Hepatocyte (in vitro differentiated cells): ENCODE results near the gene ATP8A1. TPM values are rescaled to one million over a fixed set of nuclear protein-coding genes. Genes with fewer than 3 reads are reported as not detected.
A peak's percentile ranks its signal among the peaks of the same experiment; 100 is the strongest.

Source experiments
- DNase-seq: peaks from one replicate; pipeline ENCODE4 v3.0.0-alpha.2; 2016; ENCODE audit warnings: low spot score
- H2AFZ ChIP-seq: fragments of 200-600 bp; sonication (generic); 2 replicates; pipeline ENCODE4 v1.6.0; 2016; ENCODE audit warnings: antibody characterized with exemption, mild to moderate bottlenecking
- H3K27ac ChIP-seq: fragments of 200-600 bp; sonication (generic); 2 replicates; pipeline ENCODE4 v1.5.1; 2016; ENCODE audit warnings: mild to moderate bottlenecking
- H3K27me3 ChIP-seq: fragments of 200-600 bp; sonication (generic); 2 replicates; pipeline ENCODE4 v1.6.1; 2016
- H3K36me3 ChIP-seq: fragments of 200-600 bp; sonication (generic); replicated peaks from 2 replicates; pipeline ENCODE4 v1.5.1; 2016; ENCODE audit warnings: low read depth; ENCODE audit not compliant: insufficient read depth
- H3K4me1 ChIP-seq: fragments of 200-600 bp; sonication (generic); 2 replicates; pipeline ENCODE4 v1.5.1; 2016; ENCODE audit warnings: mild to moderate bottlenecking, moderate library complexity; ENCODE audit not compliant: insufficient read depth
- H3K4me2 ChIP-seq: fragments of 200-600 bp; sonication (generic); 2 replicates; pipeline ENCODE4 v1.6.0; 2016
- H3K4me3 ChIP-seq: fragments of 200-600 bp; sonication (generic); 2 replicates; pipeline ENCODE4 v1.5.1; 2016; ENCODE audit warnings: mild to moderate bottlenecking
- H3K79me2 ChIP-seq: fragments of 200-600 bp; sonication (generic); 2 replicates; pipeline ENCODE4 v1.6.0; 2017; ENCODE audit warnings: mild to moderate bottlenecking
- H3K9me2 ChIP-seq: fragments of 200-600 bp; sonication (generic); replicated peaks from 2 replicates; pipeline ENCODE4 v1.6.0; 2017; ENCODE audit warnings: mild to moderate bottlenecking; ENCODE audit not compliant: insufficient read depth
- H3K9me3 ChIP-seq: fragments of 200-600 bp; sonication (generic); 2 replicates; pipeline ENCODE4 v1.5.1; 2016; ENCODE audit warnings: low read depth, mild to moderate bottlenecking
- H4K20me1 ChIP-seq: fragments of 200-600 bp; sonication (generic); 2 replicates; pipeline ENCODE4 v1.6.0; 2016; ENCODE audit warnings: mild to moderate bottlenecking; ENCODE audit not compliant: insufficient read depth, poor library complexity, severe bottlenecking
- EZH2 ChIP-seq: fragments of 200-600 bp; sonication (generic); IDR thresholded peaks from 2 replicates; pipeline ENCODE4 v1.6.1; 2016; ENCODE audit warnings: antibody characterized with exemption, mild to moderate bottlenecking, borderline replicate concordance
- EZH2phosphoT487 ChIP-seq: fragments of 200-600 bp; sonication (generic); IDR thresholded peaks from one replicate; pipeline ENCODE4 v1.6.1; 2018; ENCODE audit warnings: antibody characterized with exemption, mild to moderate bottlenecking, low read depth, moderate library complexity; ENCODE audit not compliant: unreplicated experiment, severe bottlenecking
- WGBS: methylation state at CpG from one replicate; pipeline ENCODE4 v1.1.6; 2016; ENCODE audit warnings: low lambda C conversion rate; ENCODE audit errors: missing lambda C conversion rate; 5-methylcytosine and 5-hydroxymethylcytosine counted together
- polyA plus RNA-seq: library from polyadenylated mRNA; unstranded; fragments of >200 nt; fragmentation: Nextera tagmentation; extraction: Ambion mirVana; gene quantifications from 2 replicates; pipeline ENCODE4 v1.2.1, GENCODE V29; 2016
- total RNA-seq: library from RNA; depleted of rRNA; stranded (reverse); fragments of >200 nt; gene quantifications from 2 replicates; pipeline ENCODE4 v1.2.3, GENCODE V29; 2014
- TF ChIP-seq, protein P1 (sequence below): fragments of 200-600 bp; sonication (generic); IDR thresholded peaks from 2 replicates; pipeline ENCODE4 v1.5.1; 2016; ENCODE audit warnings: antibody characterized with exemption, mild to moderate bottlenecking; ENCODE audit not compliant: poor library complexity

Gene ATP8A1
- total and polyA plus RNA-seq, 2 experiments from 2014 or later = 3.3 to 42.1 TPM

DNA sequence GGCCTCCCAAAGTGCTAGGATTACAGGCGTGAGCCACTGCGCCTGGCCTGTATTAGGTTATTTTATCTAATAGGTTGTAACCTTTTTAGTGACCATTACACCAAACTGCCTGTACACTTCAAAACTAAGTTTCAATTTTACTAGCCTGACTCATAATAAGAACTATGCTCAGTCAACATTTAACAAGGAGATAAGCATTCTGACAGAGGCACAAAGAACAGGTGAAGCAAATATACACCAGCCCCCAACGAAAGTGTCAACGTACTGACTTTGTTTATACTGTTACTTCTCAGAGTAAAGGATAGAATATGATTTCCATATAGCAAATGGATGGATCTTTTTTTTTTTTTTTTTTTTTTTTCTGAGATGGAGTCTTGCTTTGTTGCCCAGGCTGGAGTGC is 196.9 kb downstream of the ATP8A1 start:
- TF ChIP-seq EZH2phosphoT487 (no peak), EZH2 (no peak)
- TF ChIP-seq, protein P1, sequence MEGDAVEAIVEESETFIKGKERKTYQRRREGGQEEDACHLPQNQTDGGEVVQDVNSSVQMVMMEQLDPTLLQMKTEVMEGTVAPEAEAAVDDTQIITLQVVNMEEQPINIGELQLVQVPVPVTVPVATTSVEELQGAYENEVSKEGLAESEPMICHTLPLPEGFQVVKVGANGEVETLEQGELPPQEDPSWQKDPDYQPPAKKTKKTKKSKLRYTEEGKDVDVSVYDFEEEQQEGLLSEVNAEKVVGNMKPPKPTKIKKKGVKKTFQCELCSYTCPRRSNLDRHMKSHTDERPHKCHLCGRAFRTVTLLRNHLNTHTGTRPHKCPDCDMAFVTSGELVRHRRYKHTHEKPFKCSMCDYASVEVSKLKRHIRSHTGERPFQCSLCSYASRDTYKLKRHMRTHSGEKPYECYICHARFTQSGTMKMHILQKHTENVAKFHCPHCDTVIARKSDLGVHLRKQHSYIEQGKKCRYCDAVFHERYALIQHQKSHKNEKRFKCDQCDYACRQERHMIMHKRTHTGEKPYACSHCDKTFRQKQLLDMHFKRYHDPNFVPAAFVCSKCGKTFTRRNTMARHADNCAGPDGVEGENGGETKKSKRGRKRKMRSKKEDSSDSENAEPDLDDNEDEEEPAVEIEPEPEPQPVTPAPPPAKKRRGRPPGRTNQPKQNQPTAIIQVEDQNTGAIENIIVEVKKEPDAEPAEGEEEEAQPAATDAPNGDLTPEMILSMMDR = no peak
- Histone ChIP-seq H3K27ac (no peak overlapping the region), H3K9me3 (no peaks in the 10 kb centered on the region), H2AFZ (no peak overlapping the region), H3K9me2 (no peaks in the 10 kb centered on the region), H3K27me3 (no peaks in the 10 kb centered on the region), H4K20me1 (no peaks in the 10 kb centered on the region), H3K79me2 (no peaks in the 10 kb centered on the region), H3K4me2 (no peak overlapping the region), H3K36me3 (peaks cover 3% of the 10 kb centered on the region), H3K4me3 (no peak overlapping the region), H3K4me1 (no peaks in the 10 kb centered on the region)
- peak; percentile 55 for DNase-seq
- 46% methylated on average over 4 of the region's 4 CpGs for WGBS

DNA sequence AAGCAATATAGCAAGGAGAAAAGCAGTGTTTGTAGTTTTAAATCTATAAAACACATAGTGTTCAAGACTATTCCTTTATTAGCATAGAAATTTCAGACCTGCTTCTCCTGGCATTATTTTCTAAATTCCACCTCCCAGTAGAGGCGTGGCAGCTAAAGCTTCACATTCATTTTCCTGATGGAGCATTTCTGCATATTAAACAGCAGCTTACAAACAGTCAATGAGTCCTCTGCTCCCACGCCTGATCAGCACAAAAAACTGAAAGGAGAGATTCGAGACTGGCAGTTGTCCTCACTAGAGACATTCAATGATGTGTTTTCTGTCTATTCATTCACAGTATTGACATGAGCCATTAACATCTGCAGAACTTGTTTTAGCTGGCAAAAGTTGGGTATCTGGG is 198.2 kb downstream of the ATP8A1 start:
- TF ChIP-seq EZH2phosphoT487 (no peak), EZH2 (no peak)
- TF ChIP-seq, protein P1 = no peak
- Histone ChIP-seq H3K4me1 (no peaks in the 10 kb centered on the region), H3K36me3 (peaks cover under 1% of the 10 kb centered on the region), H3K4me2 (no peak overlapping the region), H3K27ac (no peak overlapping the region), H3K4me3 (no peak overlapping the region), H3K27me3 (no peaks in the 10 kb centered on the region), H2AFZ (no peak overlapping the region), H3K79me2 (no peaks in the 10 kb centered on the region), H4K20me1 (no peaks in the 10 kb centered on the region), H3K9me2 (no peaks in the 10 kb centered on the region), H3K9me3 (no peaks in the 10 kb centered on the region)
- DNase-seq = no peak
- WGBS = 85% methylated on average over 3 of the region's 3 CpGs

- Histone ChIP-seq H3K27me3 (no peaks in the 10 kb centered on the region), H3K4me1 (peaks cover 16% of the 10 kb centered on the region), H4K20me1 (no peaks in the 10 kb centered on the region), H3K4me3 (no peak overlapping the region), H3K4me2 (no peak overlapping the region), H3K9me3 (no peaks in the 10 kb centered on the region), H2AFZ (no peak overlapping the region), H3K9me2 (no peaks in the 10 kb centered on the region), H3K27ac (no peak overlapping the region), H3K36me3 (no peaks in the 10 kb centered on the region), H3K79me2 (no peaks in the 10 kb centered on the region)
- DNase-seq = no peak
- 85% methylated on average over 2 of the region's 2 CpGs for WGBS
- TF ChIP-seq, protein P1 = no peak
- TF ChIP-seq EZH2 (no peak), EZH2phosphoT487 (no peak)
These were observed 202.0 kb downstream of the ATP8A1 start for GRCh38 chr4:42454755-42455420.
